T follicular helper cell (primary cell): ENCODE results near the gene ABLIM1.
"Not testable (repeated sequence)": the region's sequence is repeated elsewhere in the genome, so short reads cannot be mapped to it uniquely, and the experiment has no call there.

Source experiments
- DNase-seq: peaks from one replicate; pipeline ENCODE4 v3.0.0-alpha.2; 2020; ENCODE audit warnings: low read depth
- total RNA-seq, 2 experiments: gene quantifications; one replicate each; lab custom pipeline; 2026; lab: John Stamatoyannopoulos, UW

Gene ABLIM1
- total RNA-seq, result 172 to 531 reads per million in 2 experiments

DNA sequence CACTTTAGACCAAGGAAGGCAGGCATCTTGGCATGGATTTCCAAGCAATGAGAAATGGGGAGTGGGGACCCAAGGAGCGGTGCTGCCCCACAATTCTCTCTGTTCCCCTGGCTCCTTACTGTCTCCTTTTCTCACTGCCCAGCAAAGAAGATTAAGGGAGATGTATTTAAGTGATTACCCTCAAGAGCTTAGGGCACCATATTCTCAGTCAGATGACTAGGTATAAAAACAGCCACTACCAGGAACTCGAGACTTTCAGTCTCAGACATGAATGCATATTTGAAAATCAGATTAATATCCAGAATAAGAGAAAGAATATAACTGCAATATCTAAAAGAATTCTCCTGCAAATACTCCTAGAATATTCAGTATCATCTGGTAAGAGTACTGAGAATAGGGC is at the start of gene ABLIM1:
TSS of gene ABLIM1 (minus strand) at position 101 of the 400 bp plus-strand sequence. CDS start at position 26, 75 bp downstream.
- no peak for DNase-seq

DNA sequence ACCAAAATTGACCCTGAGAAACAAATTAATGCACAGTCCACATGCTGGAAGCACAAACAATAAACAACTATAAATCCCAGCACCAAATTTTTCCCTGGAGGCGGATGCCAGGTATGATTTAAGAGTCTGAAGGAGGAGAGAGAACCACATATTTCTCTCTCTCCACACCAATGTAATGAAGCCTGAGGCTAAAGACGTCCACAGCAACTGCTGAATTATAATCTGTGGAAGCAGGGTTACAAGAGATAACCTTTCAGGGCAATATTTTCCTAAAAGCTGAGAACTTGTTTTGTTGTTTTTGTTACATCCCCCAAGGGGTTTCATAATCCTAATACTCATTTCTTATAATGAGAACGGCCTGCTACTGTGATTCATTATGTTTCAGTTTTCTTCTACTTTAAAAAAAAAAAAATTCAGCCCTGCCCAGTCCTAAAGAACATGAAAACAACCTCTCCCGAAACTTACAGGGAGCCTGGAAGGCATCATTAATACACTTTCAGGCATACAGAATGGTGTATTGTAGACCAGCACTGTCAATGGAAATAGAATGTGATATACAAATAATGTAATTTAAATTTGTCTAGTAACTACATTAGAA is 48.5 kb upstream of the ABLIM1 start:
- DNase-seq, result no peak

GRCh38 chr10:114704679-114705078 is 46.6 kb upstream of the ABLIM1 start:
- DNase-seq, result no peak

DNA sequence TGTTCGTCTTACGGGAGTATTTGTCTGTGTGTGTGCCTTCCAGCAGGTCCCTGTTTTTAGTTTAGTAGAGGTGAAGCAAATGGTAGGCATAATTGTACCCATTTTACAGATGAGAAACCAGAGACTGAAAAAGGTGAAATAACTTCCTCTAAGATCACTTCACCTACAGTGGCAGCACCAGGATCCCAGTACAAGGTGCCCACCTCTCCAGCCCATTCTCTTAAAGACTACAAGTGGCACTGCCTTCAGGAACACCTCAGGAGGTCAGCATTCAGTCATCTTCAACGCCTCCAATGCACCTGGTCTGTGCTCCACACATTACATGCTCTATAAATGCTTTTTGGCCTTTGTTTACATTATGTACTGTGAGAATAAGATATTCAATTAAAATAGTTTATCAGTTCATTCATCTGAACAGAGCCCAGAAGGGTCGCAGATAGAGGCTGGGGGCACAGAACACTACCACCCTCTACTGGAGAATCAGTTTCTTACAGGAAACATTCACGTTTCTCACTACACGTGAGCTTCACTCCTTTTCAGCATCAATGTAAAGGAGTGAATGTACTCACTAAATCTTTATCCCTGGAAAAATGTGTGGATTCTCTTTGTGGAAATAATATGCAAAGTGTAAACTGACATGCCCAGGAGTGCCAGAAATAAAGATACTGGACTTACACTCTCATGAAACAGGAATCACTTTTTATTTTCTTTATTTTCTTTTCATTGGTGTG is 45.5 kb upstream of the ABLIM1 start:
- DNase-seq, result no peak

DNA sequence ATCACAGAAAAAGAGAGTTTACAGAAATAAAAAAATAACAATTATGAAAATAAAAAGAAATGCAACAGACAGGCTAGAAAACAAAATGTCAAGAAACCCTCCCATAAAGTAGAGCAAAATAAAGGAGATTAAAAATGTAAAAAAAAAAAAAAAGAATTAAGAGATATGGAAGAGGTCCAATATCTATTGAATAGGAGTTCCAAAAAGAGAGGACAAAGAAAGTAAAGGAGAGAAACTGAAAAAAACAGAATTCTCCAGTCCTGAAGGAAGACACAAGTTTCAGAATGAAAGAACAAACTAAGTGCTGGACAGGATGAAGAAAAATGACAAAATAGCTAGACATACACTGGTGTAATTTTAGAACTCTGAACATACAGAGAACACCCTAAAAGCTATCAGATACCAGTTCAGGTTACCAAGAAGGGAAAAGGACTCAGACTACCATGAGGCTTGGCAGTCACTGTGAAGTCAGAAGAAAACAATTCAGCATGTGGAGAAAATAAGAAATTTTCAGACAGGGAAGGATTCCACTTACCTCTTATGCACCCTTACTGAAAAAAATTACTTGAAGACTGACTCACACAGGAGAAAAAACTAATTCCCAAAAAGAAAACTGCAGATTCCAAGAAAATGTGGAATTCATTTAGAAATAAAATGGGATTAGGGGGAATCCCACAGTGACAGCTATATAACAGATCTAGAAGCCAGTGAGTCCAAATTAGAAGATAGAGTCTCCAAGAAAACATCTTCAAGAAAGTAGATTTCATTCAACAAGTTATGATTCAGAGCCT is 40.4 kb upstream of the ABLIM1 start:
- DNase-seq, result no peak

DNA sequence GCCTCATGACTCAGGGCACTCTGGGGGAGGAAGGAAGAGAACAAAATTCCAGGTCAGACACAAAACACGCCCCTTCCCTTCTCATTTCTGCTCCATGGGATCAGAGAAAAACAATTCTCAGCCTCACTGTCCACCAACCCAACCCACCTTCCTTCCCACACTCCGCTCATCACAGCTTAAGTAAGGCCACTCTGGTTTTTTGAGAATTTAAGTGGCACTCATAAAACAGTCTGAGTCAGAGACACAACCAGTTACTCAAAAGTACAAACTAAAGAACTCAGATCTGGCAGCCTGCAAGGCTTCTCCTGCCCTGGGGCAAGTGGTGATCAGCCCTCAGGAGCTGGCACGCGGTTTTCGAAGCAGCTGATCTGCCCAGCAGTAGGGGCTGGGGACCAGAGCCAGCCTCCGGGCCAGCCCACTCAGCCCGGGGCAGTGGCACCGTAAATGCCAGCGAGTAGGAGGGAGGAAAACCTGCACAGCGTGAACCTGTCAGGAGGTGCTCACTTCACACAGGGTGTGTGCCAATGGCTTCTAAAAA is 39.1 kb upstream of the ABLIM1 start:
- no peak for DNase-seq

- not testable (repeated sequence) for DNase-seq
These were observed 38.2 kb upstream of the ABLIM1 start for GRCh38 chr10:114696301-114696700.

DNA sequence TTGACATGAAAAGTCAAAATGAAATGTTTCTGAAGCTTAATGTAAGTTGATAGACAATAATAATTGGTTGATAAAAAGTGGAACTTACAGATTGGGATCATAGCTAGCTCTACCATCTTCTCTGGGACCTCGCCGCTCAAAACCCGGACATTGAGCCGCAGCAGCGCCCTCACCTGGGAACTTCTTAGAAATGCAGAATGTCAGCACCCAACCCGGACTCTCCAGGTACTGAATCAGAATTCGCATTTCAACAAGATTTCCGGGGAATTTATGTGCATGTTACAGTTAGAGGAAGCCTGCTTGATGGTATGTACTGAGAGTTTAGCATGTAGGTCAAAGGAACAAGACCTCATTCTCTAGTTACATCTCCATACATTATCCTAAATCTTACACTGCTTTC is 36.7 kb upstream of the ABLIM1 start:
- no peak for DNase-seq

DNA sequence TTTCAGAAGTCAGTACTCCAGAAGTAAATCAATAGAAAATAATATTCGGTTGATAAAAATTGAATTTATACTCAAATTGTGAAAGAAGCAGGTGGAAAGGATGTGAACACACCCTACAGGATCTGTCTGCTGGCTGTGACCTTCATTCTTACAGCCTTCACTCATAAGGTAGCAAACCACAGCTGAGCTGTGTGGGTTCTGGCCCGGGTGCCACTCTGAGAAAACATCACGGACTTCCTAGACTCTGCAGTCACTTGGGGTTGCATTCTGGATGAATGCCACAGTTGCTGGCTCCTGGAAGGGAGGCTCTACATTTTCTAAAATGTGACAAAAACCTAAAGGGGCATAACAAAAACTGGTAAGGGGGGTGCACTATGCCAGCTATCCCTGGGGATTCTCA is 36.0 kb upstream of the ABLIM1 start:
- no peak for DNase-seq

DNA sequence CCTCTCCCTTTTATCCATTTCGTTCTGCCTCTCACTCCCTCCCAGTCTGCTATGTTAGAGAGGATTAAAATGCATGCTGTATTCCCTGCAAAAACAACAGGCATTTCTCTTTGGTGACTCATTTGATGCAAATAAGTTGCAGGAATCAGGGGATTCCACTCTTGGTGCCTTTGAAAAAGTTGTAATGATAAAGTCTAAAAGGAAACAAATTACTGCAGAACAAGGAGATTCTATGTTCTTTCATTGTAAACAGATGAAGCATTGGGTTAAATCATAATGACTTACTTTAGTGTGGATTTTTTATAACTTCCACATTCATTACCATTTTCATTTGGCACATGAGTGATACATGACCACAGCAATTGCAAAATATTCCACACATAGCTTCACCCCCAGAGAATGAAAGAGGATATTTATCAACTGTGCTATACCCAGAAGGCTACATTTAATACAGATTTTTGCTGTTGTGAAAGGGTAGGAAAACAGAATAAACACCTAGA is 33.4 kb upstream of the ABLIM1 start:
- DNase-seq, result no peak

GRCh38 chr10:114688786-114689185 is 30.7 kb upstream of the ABLIM1 start:
- DNase-seq, result no peak

- DNase-seq, result no peak
These were observed 29.4 kb upstream of the ABLIM1 start for GRCh38 chr10:114687459-114687858.

- no peak for DNase-seq
These were observed 27.9 kb upstream of the ABLIM1 start for GRCh38 chr10:114686013-114686412.

- DNase-seq, result no peak
These were observed 27.4 kb upstream of the ABLIM1 start for GRCh38 chr10:114685456-114685855.

GRCh38 chr10:114684822-114685209 is 26.7 kb upstream of the ABLIM1 start:
- no peak for DNase-seq

DNA sequence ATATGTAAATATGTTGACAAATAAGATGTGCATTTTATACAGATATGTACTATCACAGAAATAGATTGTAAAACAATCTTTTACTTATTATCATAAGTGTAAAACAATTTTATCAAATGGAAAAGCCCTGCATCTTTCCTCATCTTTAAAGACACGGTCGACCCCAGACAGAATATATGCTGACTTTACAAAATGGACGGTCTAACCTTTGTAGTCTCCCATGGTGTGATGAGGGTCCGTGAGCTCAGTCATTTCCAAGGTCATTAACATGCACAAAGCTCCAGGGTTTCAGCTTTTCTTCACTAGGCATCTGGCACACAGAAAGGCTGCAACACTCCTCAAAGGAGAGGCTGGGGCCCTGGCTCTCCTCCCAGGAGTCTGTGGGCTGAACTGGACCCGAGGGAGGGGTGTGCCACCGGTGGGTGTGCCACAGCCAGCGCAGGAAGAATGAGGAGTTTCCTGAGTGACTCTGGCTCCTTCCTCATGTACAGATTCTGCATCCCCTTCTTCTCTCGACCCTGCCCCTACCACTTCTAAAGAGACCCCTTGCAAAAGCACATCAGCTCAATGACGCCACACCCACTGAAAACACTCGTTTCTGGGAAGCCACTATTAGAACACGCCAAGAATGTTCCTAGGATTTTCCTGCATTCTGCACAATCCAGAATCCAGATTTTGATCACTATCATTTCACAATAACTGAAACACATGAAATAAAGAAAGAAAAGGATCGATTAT is 26.2 kb upstream of the ABLIM1 start:
- no peak for DNase-seq

DNA sequence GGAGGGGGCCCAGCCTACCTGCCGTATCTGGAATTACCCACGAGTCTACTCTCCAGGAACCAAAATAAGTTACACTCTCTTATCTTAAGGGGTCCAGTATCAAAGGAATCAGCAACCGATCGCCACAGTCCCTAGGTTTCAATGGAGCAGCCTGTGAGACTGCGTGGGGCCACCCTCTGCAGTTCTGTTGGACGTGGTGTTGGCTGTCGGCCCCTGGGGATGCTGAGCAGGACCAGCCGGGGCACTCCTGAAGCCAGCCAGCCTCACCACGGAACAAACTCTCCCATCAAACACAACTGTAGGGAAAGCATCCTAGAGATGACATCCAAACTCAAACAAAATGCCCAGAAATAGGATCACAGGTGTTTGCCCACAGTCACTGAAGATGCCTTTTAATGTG is 25.5 kb upstream of the ABLIM1 start:
- DNase-seq, result no peak

- DNase-seq, result no peak
These were observed 25.1 kb upstream of the ABLIM1 start for GRCh38 chr10:114683162-114683561.

DNA sequence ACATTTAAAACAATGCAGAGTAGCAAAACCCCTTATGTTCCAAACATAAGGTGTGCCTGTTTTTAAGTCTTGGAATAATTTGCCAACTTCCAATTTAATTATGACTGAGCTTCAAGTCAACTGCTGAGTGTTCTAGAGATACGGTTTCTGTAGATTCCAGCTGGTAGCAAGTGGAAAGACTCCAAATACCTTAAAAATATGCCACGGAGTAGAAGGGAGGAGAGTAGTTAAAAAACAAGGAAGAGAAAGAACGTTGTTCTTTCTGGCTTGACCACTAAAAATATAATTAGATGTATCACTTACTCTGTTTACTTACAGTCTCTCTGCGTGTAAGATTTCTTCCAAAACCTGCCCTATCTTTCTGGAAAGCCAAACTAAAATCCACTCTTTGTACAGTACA is 24.5 kb upstream of the ABLIM1 start:
- no peak for DNase-seq

DNA sequence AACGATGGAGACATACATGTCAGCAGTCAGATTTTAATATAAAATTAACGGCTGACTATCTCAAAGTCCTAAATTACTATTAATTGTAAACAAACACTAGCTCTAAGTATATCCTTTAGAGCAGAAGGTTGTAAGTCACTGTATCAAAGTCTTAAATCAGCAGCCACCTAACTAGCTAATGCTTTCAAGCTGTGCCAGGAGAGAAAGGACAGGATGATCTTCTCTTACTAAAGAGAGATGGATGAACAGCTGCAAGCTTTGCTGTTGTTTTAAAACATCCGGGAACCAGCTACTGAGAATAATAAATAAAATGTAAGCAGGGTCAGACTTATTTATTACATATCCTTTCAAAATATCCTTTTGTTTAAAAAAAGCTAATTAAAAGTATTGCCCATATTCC is 24.0 kb upstream of the ABLIM1 start:
- no peak for DNase-seq

DNA sequence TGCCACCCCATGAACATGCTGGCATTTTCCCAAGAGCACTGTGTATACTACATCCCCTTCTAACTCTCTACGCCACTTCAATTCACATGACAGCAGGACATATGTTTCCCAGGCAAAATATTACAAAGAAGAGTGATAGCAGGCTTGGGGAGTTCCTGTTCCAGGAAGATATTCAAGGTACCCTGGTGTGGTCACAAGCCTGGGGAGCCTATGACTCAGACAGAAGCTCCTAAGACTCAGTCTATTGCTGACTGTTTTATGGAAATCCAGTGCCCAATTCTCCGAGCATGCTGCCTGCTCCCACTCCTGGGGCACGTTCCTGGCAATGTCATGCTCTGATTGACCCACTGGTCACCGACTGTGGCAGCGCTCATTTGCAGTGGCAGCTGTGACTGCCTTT is 23.5 kb upstream of the ABLIM1 start:
- DNase-seq, result no peak
